Keratinocyte (primary cell): ENCODE results near the gene EIF4G2. TPM values are rescaled to one million over a fixed set of nuclear protein-coding genes. Genes with fewer than 3 reads are reported as not detected.

Experiments
- DNase-seq: peaks from one replicate; pipeline ENCODE4 v3.0.0-alpha.2; 2011; ENCODE audit warnings: low read depth, missing footprints, low spot score
- FAIRE-seq: peaks from 2 replicates; lab custom pipeline; 2011; peaks lifted over from hg19 to GRCh38; lab: Jason Lieb, UNC
- H2AFZ ChIP-seq: 2 replicates; pipeline ENCODE4 v1.6.0; 2012; ENCODE audit warnings: low read length, control low read depth, inconsistent platforms; ENCODE audit not compliant: control insufficient read depth
- H3K27ac ChIP-seq: 2 replicates; pipeline ENCODE4 v1.5.1; 2011; ENCODE audit warnings: low read length; ENCODE audit not compliant: control insufficient read depth, insufficient read depth
- H3K27me3 ChIP-seq: 3 replicates; pipeline ENCODE4 v1.6.0; 2011; ENCODE audit warnings: low read length; ENCODE audit not compliant: control insufficient read depth, insufficient read depth; ENCODE audit errors: extremely low read depth
- H3K36me3 ChIP-seq, 2 experiments: 2 replicates in 1 of 2; 3 replicates in 1 of 2; pipeline ENCODE4 v1.5.1; 2011; ENCODE audit warnings: low read length in 2 of 2, mild to moderate bottlenecking in 1 of 2; ENCODE audit not compliant: control insufficient read depth in 2 of 2, insufficient read depth in 2 of 2; ENCODE audit errors: extremely low read depth in 1 of 2
- H3K4me1 ChIP-seq: 3 replicates; pipeline ENCODE4 v1.5.1; 2011; ENCODE audit warnings: low read length; ENCODE audit not compliant: control insufficient read depth, insufficient read depth; ENCODE audit errors: extremely low read depth
- H3K4me2 ChIP-seq: 3 replicates; pipeline ENCODE4 v1.6.0; 2011; ENCODE audit warnings: low read depth, low read length; ENCODE audit not compliant: control insufficient read depth, insufficient read depth; ENCODE audit errors: extremely low read depth
- H3K4me3 ChIP-seq, 3 experiments: fragments of 200-600 bp in 1 of 3; sonication (generic) in 1 of 3; 2 replicates in 2 of 3; 3 replicates in 1 of 3; pipeline ENCODE4 v1.5.1; 2011 to 2016; ENCODE audit warnings: low read length in 3 of 3, mild to moderate bottlenecking in 3 of 3, control low read depth in 2 of 3, inconsistent platforms in 1 of 3, low read depth in 1 of 3, mixed read lengths in 1 of 3, mixed run types in 1 of 3, moderate library complexity in 1 of 3; ENCODE audit not compliant: control insufficient read depth in 2 of 3, insufficient read depth in 2 of 3; ENCODE audit errors: extremely low read depth in 1 of 3
- H3K79me2 ChIP-seq: 2 replicates; pipeline ENCODE4 v1.6.0; 2012; ENCODE audit warnings: low read length; ENCODE audit not compliant: control insufficient read depth, insufficient read depth
- H3K9ac ChIP-seq: 3 replicates; pipeline ENCODE4 v1.6.0; 2011; ENCODE audit warnings: low read length; ENCODE audit not compliant: control insufficient read depth, insufficient read depth; ENCODE audit errors: extremely low read depth
- H3K9me1 ChIP-seq: 3 replicates; pipeline ENCODE4 v1.6.0; 2011; ENCODE audit warnings: low read length; ENCODE audit not compliant: control insufficient read depth, insufficient read depth; ENCODE audit errors: extremely low read depth
- H3K9me3 ChIP-seq: 2 replicates; pipeline ENCODE4 v1.5.1; 2012; ENCODE audit warnings: low read depth, low read length; ENCODE audit not compliant: control insufficient read depth
- H4K20me1 ChIP-seq: 3 replicates; pipeline ENCODE4 v1.6.0; 2011; ENCODE audit warnings: low read length; ENCODE audit not compliant: control insufficient read depth, insufficient read depth; ENCODE audit errors: extremely low read depth
- EZH2 ChIP-seq: IDR thresholded peaks from one replicate; pipeline ENCODE4 v1.6.1; 2012; ENCODE audit warnings: inconsistent platforms, mild to moderate bottlenecking, low read length, moderate library complexity
- dilution Hi-C: fragments of 300-500 bp; cut with MboI; formaldehyde crosslinking; loops from one replicate; pipeline ENCODE4 v1.7.0; 2020; ENCODE audit warnings: low sequenced_read_pairs; ENCODE audit not compliant: extremely low pct_ligation_motif_present
- polyA plus RNA-seq, 5 experiments: library from polyadenylated mRNA; depleted of rRNA in 3 of 5; stranded (reverse) in 3 of 5; stranded (forward) in 1 of 5; unstranded in 1 of 5; fragments of >200 nt; gene quantifications; 1 replicate in 1 of 5; 2 replicates in 3 of 5; 3 replicates in 1 of 5; pipeline versions ENCODE4 v1.2.1 to v1.2.3, GENCODE V29; 2011 to 2012; ENCODE audit warnings: missing spikeins in 2 of 5, low read depth in 1 of 5, low replicate concordance in 1 of 5
- TF ChIP-seq, protein P1 (sequence below), 3 experiments: IDR thresholded peaks in 1 of 3; conservative IDR thresholded peaks in 1 of 3; optimal IDR thresholded peaks in 1 of 3; 2 replicates in 2 of 3; 3 replicates in 1 of 3; pipeline versions ENCODE3 to v1.5.1; 2011; ENCODE audit warnings: low read length in 3 of 3, mild to moderate bottlenecking in 3 of 3, moderate library complexity in 2 of 3, control low read depth in 1 of 3, inconsistent platforms in 1 of 3; ENCODE audit not compliant: insufficient read depth in 2 of 3; ENCODE audit errors: extremely low read depth in 1 of 3

EIF4G2 gene
- polyA plus RNA-seq, 1 donor (not counting 4 experiments of a cell fraction or from before 2014, with no cell fraction given): 643 TPM

DNA sequence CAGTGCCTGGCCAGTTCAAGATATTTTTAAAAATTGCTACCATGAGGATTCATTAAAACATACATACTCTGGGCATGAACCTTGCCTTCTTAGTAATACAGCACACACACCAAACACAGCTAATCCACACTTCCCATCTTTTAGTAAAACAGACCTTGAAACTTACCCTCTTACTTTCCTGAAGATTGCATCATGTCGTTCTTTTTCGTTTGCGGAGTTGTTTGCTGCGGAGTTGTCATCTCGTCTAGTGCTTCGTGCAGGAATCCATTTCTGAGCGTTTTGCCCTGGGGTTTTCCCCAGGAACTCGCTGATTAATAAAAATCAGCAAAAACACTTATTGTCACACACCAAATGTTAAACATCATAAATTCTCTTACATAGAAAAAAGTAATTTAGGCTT lies 3.0 kb downstream of the EIF4G2 start:
- Histone ChIP-seq H4K20me1 (peaks cover 19% of the 10 kb centered on the region), H3K4me1 (peaks cover 25% of the 10 kb centered on the region), H3K79me2 (peaks cover 48% of the 10 kb centered on the region), H2AFZ (no peak overlapping the region), H3K4me3 (peak overlapping the region in 2 of 3 experiments; percentile 98), H3K27me3 (no peaks in the 10 kb centered on the region), H3K9me3 (no peaks in the 10 kb centered on the region), H3K9ac (peak overlapping the region; percentile 25), H3K4me2 (peak overlapping the region; percentile 85), H3K27ac (peak overlapping the region; percentile 19), H3K36me3 (peaks cover 32 to 61% of the 10 kb centered on the region in 2 experiments), H3K9me1 (peaks cover 2% of the 10 kb centered on the region)
- TF ChIP-seq, protein P1, sequence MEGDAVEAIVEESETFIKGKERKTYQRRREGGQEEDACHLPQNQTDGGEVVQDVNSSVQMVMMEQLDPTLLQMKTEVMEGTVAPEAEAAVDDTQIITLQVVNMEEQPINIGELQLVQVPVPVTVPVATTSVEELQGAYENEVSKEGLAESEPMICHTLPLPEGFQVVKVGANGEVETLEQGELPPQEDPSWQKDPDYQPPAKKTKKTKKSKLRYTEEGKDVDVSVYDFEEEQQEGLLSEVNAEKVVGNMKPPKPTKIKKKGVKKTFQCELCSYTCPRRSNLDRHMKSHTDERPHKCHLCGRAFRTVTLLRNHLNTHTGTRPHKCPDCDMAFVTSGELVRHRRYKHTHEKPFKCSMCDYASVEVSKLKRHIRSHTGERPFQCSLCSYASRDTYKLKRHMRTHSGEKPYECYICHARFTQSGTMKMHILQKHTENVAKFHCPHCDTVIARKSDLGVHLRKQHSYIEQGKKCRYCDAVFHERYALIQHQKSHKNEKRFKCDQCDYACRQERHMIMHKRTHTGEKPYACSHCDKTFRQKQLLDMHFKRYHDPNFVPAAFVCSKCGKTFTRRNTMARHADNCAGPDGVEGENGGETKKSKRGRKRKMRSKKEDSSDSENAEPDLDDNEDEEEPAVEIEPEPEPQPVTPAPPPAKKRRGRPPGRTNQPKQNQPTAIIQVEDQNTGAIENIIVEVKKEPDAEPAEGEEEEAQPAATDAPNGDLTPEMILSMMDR (optimal IDR thresholded peaks at IDR 0.05 in 1 of 3, IDR thresholded peaks at IDR 0.05 in 1 of 3, conservative IDR thresholded peaks at IDR 0.05 in 1 of 3; ENCODE audit: extremely low read depth in 1 of 3, insufficient read depth in 2 of 3, low read length in 3 of 3): no peak
- TF ChIP-seq EZH2: no peak
- FAIRE-seq (no peak), DNase-seq (no peak)
- dilution Hi-C loops: no loop called here

DNA sequence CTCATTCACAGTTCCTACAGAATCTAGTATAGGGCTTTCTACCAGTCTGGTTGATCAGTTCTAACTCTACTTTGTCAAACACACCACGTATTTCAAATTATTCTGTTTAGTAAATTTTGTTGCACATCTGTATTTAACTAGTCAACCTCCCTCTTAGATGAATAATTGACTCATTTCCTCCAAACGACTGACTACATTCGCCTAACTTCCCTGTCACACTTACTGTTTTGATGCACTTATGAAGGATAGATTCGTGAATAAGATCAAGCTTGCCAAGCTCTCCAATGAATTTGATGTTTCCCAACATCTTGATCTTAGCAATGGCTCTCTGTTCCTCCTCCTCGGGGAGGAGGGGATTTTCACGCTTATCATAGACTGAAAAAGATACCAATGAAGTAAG lies 5.0 kb downstream of the EIF4G2 start:
- Histone ChIP-seq H3K9me3 (no peaks in the 10 kb centered on the region), H3K36me3 (peaks cover 51 to 74% of the 10 kb centered on the region in 2 experiments), H3K9ac (no peak overlapping the region), H3K4me1 (peaks cover 15% of the 10 kb centered on the region), H3K4me3 (no peak overlapping the region), H3K79me2 (peaks cover 48% of the 10 kb centered on the region), H3K9me1 (peaks cover 2% of the 10 kb centered on the region), H4K20me1 (peaks cover 19% of the 10 kb centered on the region), H3K4me2 (no peak overlapping the region), H3K27ac (no peak overlapping the region), H3K27me3 (no peaks in the 10 kb centered on the region), H2AFZ (no peak overlapping the region)
- dilution Hi-C loops: no loop called here
- FAIRE-seq (no peak), DNase-seq (no peak)
- TF ChIP-seq, protein P1 (optimal IDR thresholded peaks at IDR 0.05 in 1 of 3, IDR thresholded peaks at IDR 0.05 in 1 of 3, conservative IDR thresholded peaks at IDR 0.05 in 1 of 3; ENCODE audit: extremely low read depth in 1 of 3, insufficient read depth in 2 of 3, low read length in 3 of 3): no peak
- no peak for TF ChIP-seq EZH2
